SK-N-MC (cell line): ENCODE measurements around the gene ANGPTL8.

Experiments used
- EZH2 ChIP-seq: fragments of 200-600 bp; sonication (generic); IDR thresholded peaks from one replicate; pipeline ENCODE4 v1.6.1; 2017; ENCODE audit warnings: antibody characterized with exemption
- POLR2AphosphoS5 ChIP-seq: IDR thresholded peaks from 2 replicates; pipeline ENCODE4 v1.6.1; 2012; ENCODE audit warnings: mild to moderate bottlenecking, low read depth, low read length, borderline replicate concordance

GRCh38 chr19:11273989-11274388, 34.6 kb downstream of the ANGPTL8 start:
- TF ChIP-seq EZH2 (no peak), POLR2AphosphoS5 (no peak)
